ENCODE results near the gene EN2. TPM values are rescaled to one million over a fixed set of nuclear protein-coding genes. Genes with fewer than 3 reads are reported as not detected.

Gene EN2
- total and polyA plus RNA-seq, 2 experiments from 2014 or later, result 0.24 TPM; not detected in 1

GRCh38 chr7:155469311-155470185 lies 11.6 kb downstream of the EN2 start:
- peaks cover 3% of the 10 kb centered on the region for H4K20me1 ChIP-seq (ENCODE audit: insufficient read depth, poor library complexity, severe bottlenecking)
- H3K9me3 ChIP-seq (ENCODE audit: low read depth), result no peaks in the 10 kb centered on the region
- H3K4me1 ChIP-seq (ENCODE audit: insufficient read depth), result peaks cover 7% of the 10 kb centered on the region
- H3K36me3 ChIP-seq (replicated peaks; ENCODE audit: insufficient read depth, low read depth), result no peaks in the 10 kb centered on the region
- H3K4me3 ChIP-seq, result no peak overlapping the region
- no peak overlapping the region for H3K27ac ChIP-seq
- DNase-seq (ENCODE audit: low spot score), result no peak
- H3K27me3 ChIP-seq, result peaks cover 100% of the 10 kb centered on the region
- TF ChIP-seq EZH2phosphoT487 (IDR thresholded peaks at IDR 0.05; ENCODE audit: low read depth, severe bottlenecking, unreplicated experiment) (no peak), EZH2 (IDR thresholded peaks at IDR 0.05; ENCODE audit: borderline replicate concordance) (no peak), CTCF (IDR thresholded peaks at IDR 0.05; ENCODE audit: poor library complexity) (no peak)
- H2AFZ ChIP-seq, result no peak overlapping the region
- no peak overlapping the region for H3K4me2 ChIP-seq
- no peaks in the 10 kb centered on the region for H3K9me2 ChIP-seq (replicated peaks; ENCODE audit: insufficient read depth)
- no peaks in the 10 kb centered on the region for H3K79me2 ChIP-seq
- WGBS (ENCODE audit: low lambda C conversion rate, missing lambda C conversion rate), result 15% methylated on average over 12 of the region's 12 CpGs

- Histone ChIP-seq H3K4me2 (no peak overlapping the region), H3K4me1 (ENCODE audit: insufficient read depth) (peaks cover 7% of the 10 kb centered on the region), H3K9me2 (replicated peaks; ENCODE audit: insufficient read depth) (no peaks in the 10 kb centered on the region), H3K27ac (no peak overlapping the region), H2AFZ (no peak overlapping the region), H4K20me1 (ENCODE audit: insufficient read depth, poor library complexity, severe bottlenecking) (peaks cover 3% of the 10 kb centered on the region), H3K4me3 (no peak overlapping the region), H3K36me3 (replicated peaks; ENCODE audit: insufficient read depth, low read depth) (no peaks in the 10 kb centered on the region), H3K9me3 (ENCODE audit: low read depth) (no peaks in the 10 kb centered on the region), H3K27me3 (peaks cover 100% of the 10 kb centered on the region), H3K79me2 (no peaks in the 10 kb centered on the region)
- TF ChIP-seq EZH2phosphoT487 (IDR thresholded peaks at IDR 0.05; ENCODE audit: low read depth, severe bottlenecking, unreplicated experiment) (no peak), CTCF (IDR thresholded peaks at IDR 0.05; ENCODE audit: poor library complexity) (no peak), EZH2 (IDR thresholded peaks at IDR 0.05; ENCODE audit: borderline replicate concordance) (no peak)
- 42% methylated on average over 8 of the region's 8 CpGs for WGBS (ENCODE audit: low lambda C conversion rate, missing lambda C conversion rate)
- no peak for DNase-seq (ENCODE audit: low spot score)
Observed at GRCh38 chr7:155470186-155470487, 12.2 kb downstream of the EN2 start.

- Histone ChIP-seq H3K4me3 (no peak overlapping the region), H3K27me3 (peaks cover 100% of the 10 kb centered on the region), H2AFZ (no peak overlapping the region), H3K27ac (no peak overlapping the region), H3K4me1 (ENCODE audit: insufficient read depth) (peaks cover 7% of the 10 kb centered on the region), H3K9me2 (replicated peaks; ENCODE audit: insufficient read depth) (no peaks in the 10 kb centered on the region), H3K79me2 (no peaks in the 10 kb centered on the region), H3K4me2 (no peak overlapping the region), H4K20me1 (ENCODE audit: insufficient read depth, poor library complexity, severe bottlenecking) (peaks cover under 1% of the 10 kb centered on the region), H3K36me3 (replicated peaks; ENCODE audit: insufficient read depth, low read depth) (no peaks in the 10 kb centered on the region), H3K9me3 (ENCODE audit: low read depth) (no peaks in the 10 kb centered on the region)
- DNase-seq (ENCODE audit: low spot score), result no peak
- 10% methylated on average over 18 of the region's 24 CpGs for WGBS (ENCODE audit: low lambda C conversion rate, missing lambda C conversion rate)
- TF ChIP-seq CTCF (IDR thresholded peaks at IDR 0.05; ENCODE audit: poor library complexity), result no peak
Observed at GRCh38 chr7:155470686-155471638, 13.0 kb downstream of the EN2 start.

Measured in hepatocyte (in vitro differentiated cells).